Stimulated activated CD4-positive, alpha-beta T cell treated with anti-CD3 and anti-CD28 coated beads, TNF-alpha, amount 100 ng/mL, for 1 hour (primary cell): ENCODE measurements around the gene TCF25.
"Not testable (repeated sequence)": the region's sequence is repeated elsewhere in the genome, so short reads cannot be mapped to it uniquely, and the experiment has no call there.

Experiments
- DNase-seq, 3 donors: peaks; one replicate each; pipeline ENCODE4 v3.0.0-alpha.2; 2020; ENCODE audit warnings: low read depth in 3 of 3, low spot score in 1 of 3

The TCF25 gene

GRCh38 chr16:89902980-89903379 lies 29.6 kb downstream of the TCF25 start:
- DNase-seq: no peak

GRCh38 chr16:89903908-89904515 lies 30.6 kb downstream of the TCF25 start:
- no peak for DNase-seq

GRCh38 chr16:89904606-89905510 lies 31.5 kb downstream of the TCF25 start:
- no peak for DNase-seq

- no peak for DNase-seq
These were observed 32.2 kb downstream of the TCF25 start for GRCh38 chr16:89905511-89906139.

- no peak for DNase-seq
These were observed 33.0 kb downstream of the TCF25 start for GRCh38 chr16:89906140-89907025.

- DNase-seq: no peak
These were observed 33.8 kb downstream of the TCF25 start for GRCh38 chr16:89907055-89907814.

- no peak for DNase-seq
These were observed 34.8 kb downstream of the TCF25 start for GRCh38 chr16:89908236-89908635.

GRCh38 chr16:89909777-89910716 lies 36.7 kb downstream of the TCF25 start:
- DNase-seq: peak in 2 of 3 donors; percentile 32 to 57

- DNase-seq: no peak
These were observed 37.4 kb downstream of the TCF25 start for GRCh38 chr16:89910717-89911354.

GRCh38 chr16:89911375-89911774 lies 38.0 kb downstream of the TCF25 start:
- DNase-seq: no peak

- no peak for DNase-seq
These were observed 38.8 kb downstream of the TCF25 start for GRCh38 chr16:89912143-89912542.

- no peak for DNase-seq
These were observed 39.2 kb downstream of the TCF25 start for GRCh38 chr16:89912627-89913026.

GRCh38 chr16:89913408-89914387 lies 40.3 kb downstream of the TCF25 start:
- no peak for DNase-seq

GRCh38 chr16:89914642-89915285 lies 41.4 kb downstream of the TCF25 start:
- not testable (repeated sequence) for DNase-seq

GRCh38 chr16:89915303-89916232 lies 42.2 kb downstream of the TCF25 start:
- no peak for DNase-seq
